Subcutaneous adipose tissue (tissue), 4 donors: ENCODE results near the gene GRID2IP. TPM values are rescaled to one million over a fixed set of nuclear protein-coding genes. Genes with fewer than 3 reads are reported as not detected.

ENCODE experiments used
- total RNA-seq, 4 donors: library from RNA; depleted of rRNA; stranded (reverse); fragments of >200 nt; gene quantifications; one replicate each; pipeline ENCODE4 v1.1.0, GENCODE V29; 2016
- TF ChIP-seq, protein P1 (sequence below): fragments of 450-650 bp; IDR thresholded peaks from one replicate; pipeline ENCODE4 v1.5.1; 2016; ENCODE audit warnings: low read depth, mild to moderate bottlenecking, control low read depth, antibody characterized with exemption, moderate library complexity

GRID2IP gene
- total RNA-seq, 4 donors from 2014 or later = not detected

DNA sequence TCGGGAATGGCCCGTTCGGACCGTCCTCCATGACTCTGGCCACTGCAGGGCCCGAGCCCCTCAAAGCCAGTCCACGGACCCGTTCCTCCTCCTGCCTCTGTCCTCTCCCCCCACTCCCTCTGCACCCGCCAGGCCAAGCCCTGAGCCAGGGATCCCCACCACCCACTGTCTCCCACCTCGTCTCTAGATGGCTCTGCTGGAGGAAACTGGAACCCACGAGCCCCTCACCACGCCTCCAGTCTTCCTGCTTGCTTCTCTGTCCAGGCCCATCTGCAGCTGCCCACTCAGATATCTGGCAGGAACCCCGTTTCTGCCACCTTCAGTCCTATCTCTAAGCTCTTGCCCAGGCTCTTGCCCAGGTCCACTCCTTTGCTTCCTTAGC, 24.3 kb downstream of the GRID2IP start:
- TF ChIP-seq, protein P1, sequence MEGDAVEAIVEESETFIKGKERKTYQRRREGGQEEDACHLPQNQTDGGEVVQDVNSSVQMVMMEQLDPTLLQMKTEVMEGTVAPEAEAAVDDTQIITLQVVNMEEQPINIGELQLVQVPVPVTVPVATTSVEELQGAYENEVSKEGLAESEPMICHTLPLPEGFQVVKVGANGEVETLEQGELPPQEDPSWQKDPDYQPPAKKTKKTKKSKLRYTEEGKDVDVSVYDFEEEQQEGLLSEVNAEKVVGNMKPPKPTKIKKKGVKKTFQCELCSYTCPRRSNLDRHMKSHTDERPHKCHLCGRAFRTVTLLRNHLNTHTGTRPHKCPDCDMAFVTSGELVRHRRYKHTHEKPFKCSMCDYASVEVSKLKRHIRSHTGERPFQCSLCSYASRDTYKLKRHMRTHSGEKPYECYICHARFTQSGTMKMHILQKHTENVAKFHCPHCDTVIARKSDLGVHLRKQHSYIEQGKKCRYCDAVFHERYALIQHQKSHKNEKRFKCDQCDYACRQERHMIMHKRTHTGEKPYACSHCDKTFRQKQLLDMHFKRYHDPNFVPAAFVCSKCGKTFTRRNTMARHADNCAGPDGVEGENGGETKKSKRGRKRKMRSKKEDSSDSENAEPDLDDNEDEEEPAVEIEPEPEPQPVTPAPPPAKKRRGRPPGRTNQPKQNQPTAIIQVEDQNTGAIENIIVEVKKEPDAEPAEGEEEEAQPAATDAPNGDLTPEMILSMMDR = no peak

DNA sequence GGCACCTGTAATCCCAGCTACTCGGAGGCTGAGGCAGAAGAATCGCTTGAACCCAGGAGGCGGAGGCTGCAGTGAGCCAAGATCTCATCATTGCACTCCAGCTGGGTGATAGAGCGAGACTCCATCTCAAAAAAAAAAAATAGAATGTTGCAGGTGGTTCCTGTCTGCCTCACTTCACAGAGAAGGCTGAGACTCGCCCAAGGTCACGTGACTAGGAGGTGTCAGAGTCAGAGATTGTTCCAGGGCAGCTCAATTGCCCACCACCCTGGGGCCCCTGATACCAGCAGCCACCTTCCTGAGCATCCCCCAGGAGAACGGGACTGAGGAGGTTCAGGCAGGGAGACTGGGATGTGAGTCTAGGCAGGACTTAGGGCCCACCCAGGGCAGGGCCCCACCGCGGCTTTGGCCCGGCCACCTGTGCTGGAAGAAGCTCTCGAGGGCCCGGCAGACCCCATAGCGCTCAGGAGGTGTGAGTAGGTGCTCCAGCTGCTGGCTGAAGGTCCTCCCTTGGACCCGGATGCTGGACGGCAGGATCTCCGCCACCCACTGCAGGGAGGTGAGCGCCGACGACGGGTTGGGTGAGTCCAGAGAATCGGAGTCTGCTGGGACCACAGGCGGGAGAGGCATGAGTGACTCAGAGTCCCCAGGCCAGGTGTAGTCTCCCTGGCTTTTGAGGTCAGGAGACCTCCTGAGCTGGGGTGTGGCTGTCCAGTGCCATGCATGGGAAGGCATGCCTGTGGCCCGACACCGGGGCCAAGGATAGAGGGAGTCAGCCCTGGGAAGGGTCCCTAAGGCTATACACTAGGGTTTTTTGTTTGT, 30.9 kb downstream of the GRID2IP start:
- TF ChIP-seq, protein P1 = no peak

- TF ChIP-seq, protein P1 = no peak
Measured at GRCh38 chr7:6516387-6516983, 34.8 kb downstream of the GRID2IP start.

- TF ChIP-seq, protein P1 = no peak
Measured at GRCh38 chr7:6513541-6513940, 37.7 kb downstream of the GRID2IP start.

DNA sequence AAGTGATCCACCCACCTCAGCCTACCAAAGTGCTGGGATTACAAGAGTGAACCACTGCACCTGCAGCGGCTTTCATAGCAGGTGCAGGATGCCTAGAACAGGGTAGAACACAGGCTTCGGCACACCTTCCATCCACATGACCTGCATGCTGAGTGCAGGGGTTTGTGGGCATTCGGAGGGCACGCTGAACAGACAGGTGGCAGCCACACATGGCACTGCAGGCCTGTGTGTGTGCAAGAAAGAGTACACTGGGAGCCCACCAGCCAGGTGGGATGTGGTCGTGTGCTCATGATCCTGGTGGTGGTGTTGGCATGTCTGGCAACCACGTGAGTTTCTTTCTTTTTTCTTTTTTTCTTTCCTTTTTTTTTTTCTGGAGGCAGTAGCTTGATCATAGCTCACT, 38.4 kb downstream of the GRID2IP start:
- TF ChIP-seq, protein P1 = no peak

DNA sequence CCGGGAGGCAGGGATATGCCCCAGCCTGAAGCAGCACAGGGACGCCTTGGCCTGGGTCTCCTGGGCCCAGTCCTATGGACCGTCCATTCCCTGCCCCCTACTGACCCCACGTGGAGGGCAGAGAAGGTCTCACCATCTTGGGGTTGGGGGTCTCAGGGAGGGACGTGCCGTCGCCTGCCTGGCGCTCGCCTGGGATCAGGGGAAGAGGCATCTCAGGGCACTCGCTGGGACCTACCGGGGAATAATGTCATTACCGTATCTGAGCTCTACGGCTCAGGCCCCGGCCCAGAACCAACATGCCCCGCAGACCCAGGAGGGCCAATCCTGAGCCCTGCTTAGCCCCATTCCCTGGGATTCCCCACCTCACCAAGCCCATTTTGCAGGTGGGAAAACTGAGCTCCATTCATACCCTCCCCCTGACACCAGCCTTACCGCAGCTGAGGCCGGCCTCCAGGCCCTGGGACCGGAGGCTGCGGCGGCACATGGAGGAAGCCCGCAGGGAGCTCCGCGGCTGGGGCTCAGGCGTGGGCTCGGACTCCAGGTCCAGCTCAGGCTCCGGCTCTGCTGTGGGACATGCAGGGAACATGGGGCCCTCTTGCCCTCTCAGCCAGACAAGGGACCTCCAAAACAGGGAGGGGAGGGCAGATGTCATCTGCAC, 40.7 kb downstream of the GRID2IP start:
- TF ChIP-seq, protein P1 = no peak

DNA sequence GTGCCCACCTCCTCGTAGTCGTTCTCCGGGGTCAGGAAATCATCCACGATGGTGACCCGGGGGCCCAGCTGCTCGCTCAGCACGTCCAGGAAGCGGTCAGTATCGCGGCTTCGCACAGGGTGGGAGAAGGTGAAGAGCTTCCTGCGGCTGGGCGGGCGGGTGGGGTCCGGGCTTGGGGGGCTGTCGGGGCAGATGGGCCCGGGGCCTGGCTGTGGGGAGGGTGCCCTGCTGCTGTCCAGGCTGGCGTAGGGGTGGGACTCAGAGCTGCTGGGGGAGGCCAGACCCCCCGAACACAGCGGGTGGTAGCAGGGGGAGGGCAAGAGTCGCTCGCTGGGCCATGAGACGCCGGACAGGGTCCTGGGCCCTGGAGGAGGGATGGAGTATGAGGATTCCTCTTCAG, 42.3 kb downstream of the GRID2IP start:
- TF ChIP-seq, protein P1 = no peak
